Body of pancreas (tissue), 4 donors: ENCODE data around the gene IL3.

Experiments used
- CTCF ChIP-seq, 7 experiments: fragments of 450-650 bp in 4 of 7; fragments of 200-600 bp in 3 of 7; sonication (generic) in 3 of 7; IDR thresholded peaks; one replicate each; pipeline ENCODE4 v1.5.1; 2016 to 2019; ENCODE audit warnings: antibody characterized with exemption in 7 of 7
- POLR2A ChIP-seq, 3 donors: fragments of 450-650 bp; IDR thresholded peaks; one replicate each; pipeline ENCODE4 v1.6.1; 2016; ENCODE audit warnings: antibody characterized with exemption in 3 of 3, mild to moderate bottlenecking in 2 of 3

DNA sequence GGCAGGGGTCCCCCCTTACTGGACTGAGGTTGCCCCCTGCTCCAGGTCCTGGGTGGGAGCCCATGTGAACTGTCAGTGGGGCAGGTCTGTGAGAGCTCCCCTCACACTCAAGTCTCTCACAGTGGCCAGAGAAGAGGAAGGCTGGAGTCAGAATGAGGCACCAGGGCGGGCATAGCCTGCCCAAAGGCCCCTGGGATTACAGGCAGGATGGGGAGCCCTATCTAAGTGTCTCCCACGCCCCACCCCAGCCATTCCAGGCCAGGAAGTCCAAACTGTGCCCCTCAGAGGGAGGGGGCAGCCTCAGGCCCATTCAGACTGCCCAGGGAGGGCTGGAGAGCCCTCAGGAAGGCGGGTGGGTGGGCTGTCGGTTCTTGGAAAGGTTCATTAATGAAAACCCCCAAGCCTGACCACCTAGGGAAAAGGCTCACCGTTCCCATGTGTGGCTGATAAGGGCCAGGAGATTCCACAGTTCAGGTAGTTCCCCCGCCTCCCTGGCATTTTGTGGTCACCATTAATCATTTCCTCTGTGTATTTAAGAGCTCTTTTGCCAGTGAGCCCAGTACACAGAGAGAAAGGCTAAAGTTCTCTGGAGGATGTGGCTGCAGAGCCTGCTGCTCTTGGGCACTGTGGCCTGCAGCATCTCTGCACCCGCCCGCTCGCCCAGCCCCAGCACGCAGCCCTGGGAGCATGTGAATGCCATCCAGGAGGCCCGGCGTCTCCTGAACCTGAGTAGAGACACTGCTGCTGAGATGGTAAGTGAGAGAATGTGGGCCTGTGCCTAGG is 13.0 kb downstream of the IL3 start, which contains the start of gene CSF2:
- no peak for TF ChIP-seq CTCF (IDR thresholded peaks at IDR 0.05)
- TF ChIP-seq POLR2A (IDR thresholded peaks at IDR 0.05): no peak
